ENCODE data around the gene FXYD5.

Gene FXYD5

GRCh38 chr19:35108730-35109129 is 45.8 kb upstream of the FXYD5 start:
- DNase-seq (ENCODE audit: low spot score), result no peak
- TF ChIP-seq CTCF (IDR thresholded peaks at IDR 0.05; ENCODE audit: extremely low read depth, missing control alignments), result no peak

GRCh38 chr19:35109395-35110112 is 45.0 kb upstream of the FXYD5 start:
- TF ChIP-seq CTCF (IDR thresholded peaks at IDR 0.05; ENCODE audit: extremely low read depth, missing control alignments), result no peak
- DNase-seq (ENCODE audit: low spot score), result no peak

- DNase-seq (ENCODE audit: low spot score), result no peak
- TF ChIP-seq CTCF (IDR thresholded peaks at IDR 0.05; ENCODE audit: extremely low read depth, missing control alignments), result no peak
These were observed 43.6 kb upstream of the FXYD5 start for GRCh38 chr19:35110974-35111373.

- DNase-seq (ENCODE audit: low spot score), result no peak
- no peak for TF ChIP-seq CTCF (IDR thresholded peaks at IDR 0.05; ENCODE audit: extremely low read depth, missing control alignments)
These were observed 41.4 kb upstream of the FXYD5 start for GRCh38 chr19:35112995-35113688.

GRCh38 chr19:35114353-35115176 is 40.0 kb upstream of the FXYD5 start:
- TF ChIP-seq CTCF (IDR thresholded peaks at IDR 0.05; ENCODE audit: extremely low read depth, missing control alignments), result peak; percentile 97
- peak; percentile 86 for DNase-seq (ENCODE audit: low spot score)

GRCh38 chr19:35115177-35115951 is 39.2 kb upstream of the FXYD5 start, which contains the start of gene FXYD3:
FXYD3 (plus strand) TSS chr19:35115823; CDS start chr19:35119377, 3,554 bp downstream.
- no peak for DNase-seq (ENCODE audit: low spot score)
- TF ChIP-seq CTCF (IDR thresholded peaks at IDR 0.05; ENCODE audit: extremely low read depth, missing control alignments), result no peak
